Measurements from ENCODE around the gene HOXA6. TPM values are rescaled to one million over a fixed set of nuclear protein-coding genes. Genes with fewer than 3 reads are reported as not detected.

The HOXA6 gene
- total RNA-seq, 2 donors from 2014 or later: 0.31 TPM; not detected in 1

DNA sequence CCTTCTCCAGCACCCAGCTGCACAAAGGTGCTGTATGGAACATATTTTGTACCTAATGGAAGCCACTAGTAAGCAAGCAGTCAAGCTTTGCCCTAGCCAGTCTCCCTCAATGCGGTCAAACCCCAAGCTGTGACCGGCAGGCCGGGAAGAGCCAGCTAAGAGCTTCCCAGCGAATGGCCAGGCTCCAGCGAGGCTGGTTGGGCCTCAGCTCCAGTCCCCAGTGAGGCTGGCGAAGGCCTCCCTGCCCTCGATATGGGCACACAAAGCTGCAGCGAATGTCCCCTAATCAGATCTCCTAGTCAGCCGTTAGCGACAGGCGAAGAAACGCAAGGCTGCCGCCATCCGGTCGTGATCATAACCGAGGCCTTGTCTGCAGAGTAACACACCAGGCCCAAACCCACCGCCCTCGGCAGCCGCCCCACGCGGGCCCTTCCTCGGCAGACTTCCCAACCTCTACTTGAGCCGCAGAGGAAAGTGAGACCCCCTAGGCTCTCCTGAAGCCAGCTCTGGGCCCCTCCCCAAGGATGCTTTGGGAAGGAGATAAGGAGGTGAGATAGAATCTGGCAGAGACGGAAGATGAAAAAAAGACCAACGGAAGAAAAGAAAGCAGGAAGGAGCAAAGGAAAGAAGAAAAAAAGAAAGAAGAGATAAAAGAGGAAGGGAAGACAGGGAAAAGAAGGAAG lies 20.8 kb upstream of the HOXA6 start:
- ATAC-seq (peak in 1 of 2 donors; percentile 59), DNase-seq (ENCODE audit: low spot score in 2 of 2) (no peak)
- Mint-ChIP-seq H3K9me3 (no peaks in the 10 kb centered on the region), H3K36me3 (peaks cover 0 to 19% of the 10 kb centered on the region in 2 donors), H3K27ac (peak overlapping the region in 1 of 2 donors; percentile 58)

- H3K36me3 Mint-ChIP-seq: peaks cover 0 to 19% of the 10 kb centered on the region in 2 donors
- H3K27ac Mint-ChIP-seq: peak overlapping the region in 1 of 2 donors; percentile 93
- H3K9me3 Mint-ChIP-seq: no peaks in the 10 kb centered on the region
- ATAC-seq (no peak), DNase-seq (ENCODE audit: low spot score in 2 of 2) (no peak)
Observed at GRCh38 chr7:27167916-27168264, 20.3 kb upstream of the HOXA6 start.

DNA sequence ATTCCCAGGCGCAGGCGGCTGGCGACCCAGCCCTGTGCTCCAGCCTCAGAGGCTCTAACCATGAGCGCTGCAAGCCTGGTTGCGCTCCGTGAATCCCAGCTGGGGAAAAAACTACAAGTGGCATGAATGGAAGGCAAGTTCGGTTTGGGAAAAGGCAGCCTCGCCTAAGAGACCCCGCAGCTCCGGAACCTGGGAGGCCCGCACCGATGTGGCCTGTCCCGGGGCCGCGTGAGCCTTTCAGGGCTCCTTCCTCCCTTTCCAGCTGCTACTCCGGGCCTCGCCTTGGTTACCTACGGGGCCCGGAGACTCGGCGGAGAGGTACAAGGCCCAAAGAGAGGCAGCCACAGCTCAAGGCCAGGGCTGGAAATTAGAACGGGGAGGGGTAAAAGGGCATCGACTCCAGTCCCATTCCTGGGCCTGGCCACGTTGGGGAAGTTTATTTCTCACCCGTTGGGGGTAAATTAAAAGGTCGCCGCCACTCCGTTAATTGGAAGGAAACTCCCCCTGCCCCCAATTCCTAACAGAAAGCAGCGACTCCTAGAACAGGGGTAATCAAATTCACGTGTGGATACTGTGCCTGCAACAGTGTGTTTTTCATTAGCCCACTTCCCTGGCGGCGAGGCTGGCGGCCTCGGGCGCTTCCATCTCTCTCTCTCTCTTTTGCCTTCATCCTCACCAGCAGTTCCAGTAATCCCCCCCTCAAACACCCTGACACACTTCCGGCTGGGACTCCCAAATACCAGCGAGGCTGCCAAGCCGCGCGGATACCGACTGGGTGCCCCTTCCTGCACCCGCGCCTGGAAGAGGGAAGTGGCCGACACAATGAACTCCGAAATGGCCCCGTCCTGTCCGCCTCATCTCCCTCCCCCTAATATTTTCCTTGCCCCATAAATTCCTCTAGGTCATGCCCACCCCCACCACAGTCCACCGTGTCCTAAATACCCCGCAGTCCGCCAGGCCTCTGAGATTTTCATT lies 19.2 kb upstream of the HOXA6 start:
- DNase-seq (ENCODE audit: low spot score in 2 of 2) (no peak), ATAC-seq (no peak)
- no peaks in the 10 kb centered on the region for H3K9me3 Mint-ChIP-seq
- H3K36me3 Mint-ChIP-seq: peaks cover 0 to 13% of the 10 kb centered on the region in 2 donors
- H3K27ac Mint-ChIP-seq: peak overlapping the region in 1 of 2 donors; percentile 93

- no peak for DNase-seq (ENCODE audit: low spot score in 2 of 2)
- Mint-ChIP-seq H3K27ac (peak overlapping the region in 1 of 2 donors; percentile 94), H3K36me3 (peaks cover 0 to 7% of the 10 kb centered on the region in 2 donors), H3K9me3 (no peaks in the 10 kb centered on the region)
- ATAC-seq: no peak
Observed at GRCh38 chr7:27165996-27166530, 18.5 kb upstream of the HOXA6 start.

- Mint-ChIP-seq H3K36me3 (peaks cover 0 to 7% of the 10 kb centered on the region in 2 donors), H3K27ac (peak within 1 kb of the TSS in 1 of 2 donors; percentile 94), H3K9me3 (no peaks in the 10 kb centered on the region)
- ATAC-seq (no peak), DNase-seq (ENCODE audit: low spot score in 2 of 2) (no peak)
Observed at GRCh38 chr7:27165089-27165995, 17.8 kb upstream of the HOXA6 start, which contains the start of gene HOXA9. Gene HOXA9 (minus strand): TSS chr7:27165537. CDS start chr7:27165457, 80 bp downstream.

GRCh38 chr7:27164367-27165088 lies 17.0 kb upstream of the HOXA6 start:
- H3K9me3 Mint-ChIP-seq: no peaks in the 10 kb centered on the region
- peak overlapping the region in 1 of 2 donors; percentile 81 for H3K27ac Mint-ChIP-seq
- no peak for ATAC-seq
- DNase-seq (ENCODE audit: low spot score in 2 of 2): no peak
- peaks cover 0 to 7% of the 10 kb centered on the region in 2 donors for H3K36me3 Mint-ChIP-seq

GRCh38 chr7:27164045-27164366 lies 16.4 kb upstream of the HOXA6 start:
- H3K9me3 Mint-ChIP-seq: no peaks in the 10 kb centered on the region
- ATAC-seq: no peak
- DNase-seq (ENCODE audit: low spot score in 2 of 2): no peak
- peaks cover 0 to 7% of the 10 kb centered on the region in 2 donors for H3K36me3 Mint-ChIP-seq
- H3K27ac Mint-ChIP-seq: no peak overlapping the region

GRCh38 chr7:27163288-27164044 lies 15.9 kb upstream of the HOXA6 start:
- Mint-ChIP-seq H3K27ac (no peak overlapping the region), H3K36me3 (peaks cover 0 to 2% of the 10 kb centered on the region in 2 donors), H3K9me3 (no peaks in the 10 kb centered on the region)
- ATAC-seq: no peak
- no peak for DNase-seq (ENCODE audit: low spot score in 2 of 2)

- no peak for ATAC-seq
- H3K9me3 Mint-ChIP-seq: no peaks in the 10 kb centered on the region
- no peaks in the 10 kb centered on the region for H3K36me3 Mint-ChIP-seq
- H3K27ac Mint-ChIP-seq: no peak overlapping the region
- DNase-seq (ENCODE audit: low spot score in 2 of 2): no peak
Observed at GRCh38 chr7:27162561-27163287, 15.2 kb upstream of the HOXA6 start.

DNA sequence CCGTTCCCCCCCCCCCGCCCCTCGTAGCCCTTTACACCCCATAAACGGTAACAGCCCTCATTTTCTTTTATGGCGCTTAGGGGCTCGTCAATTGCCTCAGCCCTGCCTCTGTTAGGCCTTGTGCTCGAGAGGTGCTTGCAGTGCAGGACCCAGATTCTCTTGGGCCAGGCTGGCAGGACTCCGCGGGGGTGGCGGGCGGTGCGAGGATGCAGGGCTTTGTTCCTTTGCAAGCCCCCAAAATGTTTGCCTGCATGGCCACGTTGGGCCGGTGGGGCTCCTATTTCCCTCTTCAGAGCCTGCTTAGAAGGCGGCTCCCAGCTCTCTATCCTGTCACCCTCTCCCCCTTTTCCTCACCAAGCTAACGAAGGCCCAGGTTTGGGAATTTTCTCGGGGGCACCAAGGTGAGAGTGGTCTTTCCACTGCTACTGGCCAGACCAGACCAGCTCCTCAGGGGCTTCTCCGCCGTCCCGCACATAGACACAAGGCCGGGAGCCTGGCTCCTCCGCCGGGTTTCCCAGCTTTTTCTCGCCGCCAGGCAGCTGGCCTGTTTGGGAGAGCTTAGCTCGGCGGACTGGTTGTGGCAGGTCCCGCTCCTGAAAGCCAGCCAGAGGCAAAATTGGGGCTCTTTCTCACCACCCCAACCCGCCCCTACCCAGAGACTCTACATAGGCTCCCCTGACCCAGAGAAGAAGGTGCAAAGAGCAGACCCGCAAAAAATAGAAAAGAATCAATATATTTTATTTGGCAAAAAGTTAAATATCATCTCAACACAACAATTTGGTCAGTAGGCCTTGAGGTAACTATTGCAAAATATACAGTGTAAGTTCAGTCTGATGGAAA lies 14.4 kb upstream of the HOXA6 start:
- Mint-ChIP-seq H3K9me3 (no peaks in the 10 kb centered on the region), H3K27ac (no peak overlapping the region), H3K36me3 (no peaks in the 10 kb centered on the region)
- no peak for DNase-seq (ENCODE audit: low spot score in 2 of 2)
- ATAC-seq: no peak

DNA sequence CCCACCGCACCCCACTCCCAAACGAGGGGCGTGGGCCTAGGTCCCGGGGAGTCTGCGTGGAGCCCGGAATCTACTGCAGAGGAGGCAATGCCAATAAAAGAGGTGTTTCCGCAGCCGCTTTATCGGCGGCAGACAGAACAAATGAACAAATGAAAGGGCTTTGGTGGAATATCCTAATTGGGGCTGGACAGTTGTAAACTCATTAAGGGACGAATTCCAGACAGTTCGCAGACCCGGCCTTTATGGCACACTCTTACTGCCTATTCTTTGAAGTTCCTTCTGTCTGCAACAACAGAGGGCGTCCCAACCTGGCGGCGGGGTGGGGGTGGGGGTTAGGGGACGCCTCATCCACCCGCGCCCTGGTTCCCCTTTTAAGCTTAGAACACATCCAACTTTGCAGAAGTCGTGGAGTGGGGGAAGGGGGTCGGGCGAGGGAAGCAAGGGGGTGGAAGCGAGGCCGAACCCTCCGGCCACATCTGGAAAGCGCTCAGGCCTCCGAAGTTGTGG lies 13.7 kb upstream of the HOXA6 start:
- Mint-ChIP-seq H3K27ac (no peak overlapping the region), H3K9me3 (no peaks in the 10 kb centered on the region), H3K36me3 (no peaks in the 10 kb centered on the region)
- ATAC-seq: no peak
- DNase-seq (ENCODE audit: low spot score in 2 of 2): no peak

DNA sequence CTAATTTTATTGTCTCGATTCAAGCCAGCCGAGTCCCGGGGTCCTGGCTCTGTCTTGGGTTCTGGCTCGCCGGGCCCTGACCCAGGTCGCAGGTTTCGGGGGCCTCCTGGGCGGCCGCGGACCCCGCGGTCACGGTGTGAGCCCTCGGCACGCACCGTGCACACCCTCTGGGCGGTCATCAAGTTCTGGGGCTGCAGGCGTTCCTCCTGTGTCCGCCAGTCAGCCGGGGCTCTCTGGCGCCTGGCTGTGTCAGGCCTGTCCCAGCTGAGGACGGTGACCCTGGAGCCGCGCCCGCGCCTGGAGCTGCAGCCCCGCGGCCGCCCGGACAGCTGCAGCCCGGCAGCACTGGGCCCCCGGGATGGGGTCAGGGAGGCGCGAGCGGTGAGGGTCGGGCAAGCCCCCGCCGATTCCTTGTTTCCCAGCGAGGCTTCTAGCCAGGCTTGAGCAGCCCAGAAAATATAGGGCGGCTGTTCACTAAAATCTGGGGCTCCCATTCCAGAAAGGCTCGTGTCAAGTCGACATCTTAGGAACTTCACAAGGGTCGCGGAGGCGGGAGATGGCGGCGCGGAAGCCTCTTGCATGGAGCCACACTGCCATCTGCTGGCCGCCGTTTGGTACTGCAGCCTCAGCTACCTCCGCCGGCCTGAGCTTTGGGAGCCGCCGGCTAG lies 13.1 kb upstream of the HOXA6 start:
- Mint-ChIP-seq H3K27ac (no peak overlapping the region), H3K36me3 (no peaks in the 10 kb centered on the region), H3K9me3 (no peaks in the 10 kb centered on the region)
- ATAC-seq (peak; percentile 69 to 72), DNase-seq (ENCODE audit: low spot score in 2 of 2) (peak; percentile 80 to 90)

- DNase-seq (ENCODE audit: low spot score in 2 of 2): no peak
- no peaks in the 10 kb centered on the region for H3K9me3 Mint-ChIP-seq
- peak; percentile 12 to 36 for ATAC-seq
- no peak overlapping the region for H3K27ac Mint-ChIP-seq
- no peaks in the 10 kb centered on the region for H3K36me3 Mint-ChIP-seq
Observed at GRCh38 chr7:27160145-27160545, 12.6 kb upstream of the HOXA6 start.

Data from activated naive CD4-positive, alpha-beta T cell treated with anti-CD3 and anti-CD28 coated beads, Interleukin-2, amount 50 U/mL, for 72 hours (primary cell).